Measurements from ENCODE around the gene ASB16.

Gene ASB16

DNA sequence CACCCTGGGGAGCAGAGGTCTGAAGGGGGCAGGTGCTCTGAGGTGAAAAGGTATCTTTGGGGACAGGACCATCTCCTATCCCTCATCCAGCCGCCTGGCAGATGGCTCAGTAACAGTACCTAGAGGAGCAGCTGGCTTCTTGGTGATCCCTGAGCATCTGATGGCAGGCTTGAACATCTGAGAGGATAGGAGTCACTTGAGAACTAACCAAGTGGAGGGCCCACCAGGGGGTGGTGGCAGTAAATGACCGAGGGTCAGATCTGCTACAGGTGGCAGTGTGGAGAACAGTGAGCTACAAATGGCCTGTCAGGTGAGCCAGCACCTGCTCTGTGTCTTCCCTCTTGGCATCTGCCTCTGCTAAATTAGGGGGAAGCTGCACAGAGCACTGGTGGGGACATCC lies 15.0 kb upstream of the ASB16 start:
- Histone ChIP-seq H3K27me3 (replicated peaks) (no peaks in the 10 kb centered on the region), H3K27ac (no peak overlapping the region), H3K4me3 (ENCODE audit: low read depth, low read length) (no peak overlapping the region), H3K36me3 (replicated peaks) (no peaks in the 10 kb centered on the region)
- in situ Hi-C loops (cut with HindIII; ENCODE audit: low pct_ligation_motif_present, low sequenced_read_pairs), result no loop called here
- no peak for DNase-seq
- TF ChIP-seq, protein P1, sequence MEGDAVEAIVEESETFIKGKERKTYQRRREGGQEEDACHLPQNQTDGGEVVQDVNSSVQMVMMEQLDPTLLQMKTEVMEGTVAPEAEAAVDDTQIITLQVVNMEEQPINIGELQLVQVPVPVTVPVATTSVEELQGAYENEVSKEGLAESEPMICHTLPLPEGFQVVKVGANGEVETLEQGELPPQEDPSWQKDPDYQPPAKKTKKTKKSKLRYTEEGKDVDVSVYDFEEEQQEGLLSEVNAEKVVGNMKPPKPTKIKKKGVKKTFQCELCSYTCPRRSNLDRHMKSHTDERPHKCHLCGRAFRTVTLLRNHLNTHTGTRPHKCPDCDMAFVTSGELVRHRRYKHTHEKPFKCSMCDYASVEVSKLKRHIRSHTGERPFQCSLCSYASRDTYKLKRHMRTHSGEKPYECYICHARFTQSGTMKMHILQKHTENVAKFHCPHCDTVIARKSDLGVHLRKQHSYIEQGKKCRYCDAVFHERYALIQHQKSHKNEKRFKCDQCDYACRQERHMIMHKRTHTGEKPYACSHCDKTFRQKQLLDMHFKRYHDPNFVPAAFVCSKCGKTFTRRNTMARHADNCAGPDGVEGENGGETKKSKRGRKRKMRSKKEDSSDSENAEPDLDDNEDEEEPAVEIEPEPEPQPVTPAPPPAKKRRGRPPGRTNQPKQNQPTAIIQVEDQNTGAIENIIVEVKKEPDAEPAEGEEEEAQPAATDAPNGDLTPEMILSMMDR (IDR thresholded peaks at IDR 0.05; ENCODE audit: low read depth, low read length, missing control alignments), result no peak

DNA sequence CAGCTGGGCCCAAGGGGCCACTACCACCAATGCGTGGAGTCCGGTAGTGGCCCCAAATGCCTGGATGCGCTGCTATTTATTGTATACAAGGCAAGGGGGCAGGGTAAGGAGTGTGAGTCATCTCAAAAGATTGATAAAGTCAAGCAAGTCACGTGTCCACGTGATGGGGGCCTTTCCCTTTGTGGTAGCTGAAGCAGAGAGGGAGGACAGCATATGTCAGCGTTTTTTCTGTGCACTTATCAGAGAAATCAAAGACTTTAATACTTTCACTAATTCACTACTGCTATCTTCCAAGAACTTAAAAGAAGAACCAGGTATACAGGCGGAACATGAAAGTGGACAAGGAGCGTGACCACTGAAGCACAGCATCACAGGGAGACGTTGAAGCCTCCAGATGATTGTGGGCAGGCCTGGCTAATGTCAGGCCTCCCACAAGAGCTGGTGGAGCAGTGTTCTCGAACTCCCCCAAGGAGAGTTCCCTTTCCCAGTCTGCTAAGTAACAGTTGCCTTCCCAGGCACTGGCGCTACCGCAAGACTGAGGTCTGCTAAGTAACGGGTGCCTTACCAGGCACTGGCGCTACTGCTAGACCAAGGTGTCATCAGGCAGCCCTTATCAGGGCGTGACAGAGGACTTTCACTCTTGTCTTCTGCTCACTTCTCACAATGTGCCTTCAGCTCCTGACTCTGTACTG lies 10.8 kb upstream of the ASB16 start:
- DNase-seq, result peak; percentile 35
- Histone ChIP-seq H3K4me3 (ENCODE audit: low read depth, low read length) (no peak overlapping the region), H3K27me3 (replicated peaks) (no peaks in the 10 kb centered on the region), H3K27ac (no peak overlapping the region), H3K36me3 (replicated peaks) (no peaks in the 10 kb centered on the region)
- in situ Hi-C loops (cut with HindIII; ENCODE audit: low pct_ligation_motif_present, low sequenced_read_pairs), result no loop called here
- TF ChIP-seq, protein P1 (IDR thresholded peaks at IDR 0.05; ENCODE audit: low read depth, low read length, missing control alignments), result no peak

DNA sequence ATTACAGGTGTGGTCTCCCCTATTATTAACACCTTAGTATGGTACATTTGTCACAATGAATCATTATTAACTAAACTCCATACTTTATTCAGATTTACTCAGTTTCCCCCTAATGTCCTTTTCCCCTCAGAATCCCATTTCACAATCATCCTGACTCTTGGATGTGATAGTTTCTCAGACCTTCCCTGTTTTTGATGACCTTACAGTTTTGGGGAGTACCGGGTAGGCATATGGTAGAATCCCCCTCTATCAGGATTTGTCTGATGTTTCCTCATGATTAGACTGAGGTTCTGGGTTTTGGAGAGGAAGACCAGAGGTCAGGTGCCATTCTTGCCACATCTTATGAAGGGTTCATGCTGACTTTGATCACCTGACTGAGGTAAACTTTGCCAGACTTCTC lies 6.0 kb upstream of the ASB16 start:
- H3K27ac ChIP-seq, result no peak overlapping the region
- no peaks in the 10 kb centered on the region for H3K27me3 ChIP-seq (replicated peaks)
- no peak overlapping the region for H3K4me3 ChIP-seq (ENCODE audit: low read depth, low read length)
- TF ChIP-seq, protein P1 (IDR thresholded peaks at IDR 0.05; ENCODE audit: low read depth, low read length, missing control alignments), result no peak
- no peaks in the 10 kb centered on the region for H3K36me3 ChIP-seq (replicated peaks)
- no peak for DNase-seq
- in situ Hi-C loops (cut with HindIII; ENCODE audit: low pct_ligation_motif_present, low sequenced_read_pairs), result no loop called here

DNA sequence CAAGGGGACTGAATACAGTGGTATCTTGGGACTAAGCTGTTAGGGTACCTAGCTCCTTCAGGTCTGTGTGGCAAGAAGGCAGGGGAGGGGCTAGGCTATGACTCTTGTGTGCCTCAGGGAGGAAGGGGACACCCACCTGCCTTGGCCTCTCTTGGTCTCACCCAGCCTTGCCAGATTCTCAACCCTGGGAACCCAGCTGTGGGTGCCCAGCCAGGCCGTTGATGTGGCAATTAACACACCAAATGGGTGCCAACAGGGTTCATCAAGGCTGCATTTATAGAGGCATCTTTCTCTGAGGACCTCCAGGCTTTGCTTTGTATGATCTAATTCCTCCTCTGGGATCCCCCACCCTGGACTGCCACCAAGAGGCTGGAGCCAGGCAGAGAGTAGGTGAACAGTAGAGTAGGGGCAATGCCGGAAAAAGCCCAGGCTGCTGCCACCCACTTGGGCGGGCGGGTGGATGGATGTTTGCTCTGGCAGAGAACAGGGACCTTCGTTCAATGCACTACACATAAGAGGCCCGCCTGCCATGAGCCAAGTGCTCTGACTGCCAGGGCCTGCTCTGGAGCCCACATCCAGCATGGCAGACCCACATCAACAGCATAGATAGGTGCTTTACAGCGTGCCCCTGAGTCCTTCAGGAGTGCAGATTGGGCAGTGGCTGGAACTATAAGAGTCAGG lies 3.2 kb upstream of the ASB16 start:
- Histone ChIP-seq H3K4me3 (ENCODE audit: low read depth, low read length) (no peak overlapping the region), H3K27me3 (replicated peaks) (no peaks in the 10 kb centered on the region), H3K27ac (no peak overlapping the region), H3K36me3 (replicated peaks) (no peaks in the 10 kb centered on the region)
- in situ Hi-C loops (cut with HindIII; ENCODE audit: low pct_ligation_motif_present, low sequenced_read_pairs), result no loop called here
- no peak for DNase-seq
- TF ChIP-seq, protein P1 (IDR thresholded peaks at IDR 0.05; ENCODE audit: low read depth, low read length, missing control alignments), result no peak

DNA sequence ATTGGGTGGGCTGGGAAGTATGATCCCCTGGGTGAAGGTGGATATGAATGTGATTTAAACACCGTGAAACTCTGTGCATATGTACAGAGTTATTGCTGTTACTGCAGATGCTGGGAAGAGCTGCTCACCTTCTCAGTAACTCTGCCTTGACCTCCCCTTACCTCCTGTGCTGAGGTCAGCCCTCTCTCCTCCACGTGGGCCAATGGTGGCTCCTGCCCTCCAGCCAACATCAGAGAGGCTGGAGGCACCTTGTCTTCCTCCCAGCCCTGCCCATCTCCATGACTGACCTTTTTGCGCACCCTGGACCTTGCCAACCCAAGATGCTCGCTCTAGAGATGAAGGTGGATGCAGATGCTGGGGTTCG lies 387 bp upstream of the ASB16 start:
- H3K27ac ChIP-seq, result no peak overlapping the region
- TF ChIP-seq, protein P1 (IDR thresholded peaks at IDR 0.05; ENCODE audit: low read depth, low read length, missing control alignments), result no peak
- DNase-seq, result no peak
- no peaks in the 10 kb centered on the region for H3K36me3 ChIP-seq (replicated peaks)
- H3K27me3 ChIP-seq (replicated peaks), result no peaks in the 10 kb centered on the region
- in situ Hi-C loops (cut with HindIII; ENCODE audit: low pct_ligation_motif_present, low sequenced_read_pairs), result no loop called here
- H3K4me3 ChIP-seq (ENCODE audit: low read depth, low read length), result no peak overlapping the region
